ENCODE data around the gene MDFIC2. TPM values are rescaled to one million over a fixed set of nuclear protein-coding genes. Genes with fewer than 3 reads are reported as not detected.

Gene MDFIC2
- total RNA-seq, 2 experiments from 2014 or later, result not detected

DNA sequence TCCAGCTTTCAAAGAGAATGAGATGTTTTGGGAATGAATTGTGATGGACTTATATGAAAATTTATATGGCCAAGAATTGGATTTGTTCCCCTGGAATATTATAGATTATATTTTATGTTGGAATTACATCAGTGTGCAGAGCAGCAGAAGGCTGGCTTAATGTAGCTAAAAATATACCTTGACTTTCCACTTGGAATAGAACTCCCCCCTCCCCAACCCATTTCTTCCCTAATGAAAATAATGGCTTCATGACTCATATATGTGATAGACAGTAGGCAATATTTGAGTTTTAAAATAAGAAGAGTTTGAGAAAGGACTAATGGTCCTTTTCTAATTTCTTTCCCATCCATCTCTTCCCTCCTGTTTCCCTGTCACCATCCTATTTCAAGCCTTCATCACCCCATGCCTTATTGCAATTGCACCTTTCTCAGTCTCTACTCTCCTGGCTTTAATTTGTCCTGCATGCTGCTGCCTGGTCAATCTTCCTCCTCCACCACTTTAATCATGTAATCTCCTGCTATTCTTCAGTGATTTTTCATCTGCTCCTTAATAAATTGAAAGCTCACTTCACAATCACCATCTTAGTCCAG is 122.5 kb downstream of the MDFIC2 start:
- Histone ChIP-seq H4K20me1 (ENCODE audit: insufficient read depth, low read length) (no peaks in the 10 kb centered on the region), H3K79me2 (ENCODE audit: insufficient read depth, low read depth, low read length) (no peaks in the 10 kb centered on the region), H2AFZ (ENCODE audit: low read length) (no peak overlapping the region), H3K4me1 (ENCODE audit: insufficient read depth, low read length, poor library complexity, severe bottlenecking) (no peaks in the 10 kb centered on the region), H3K27ac (ENCODE audit: low read depth, low read length, poor library complexity, severe bottlenecking) (no peak overlapping the region), H3K36me3 (ENCODE audit: insufficient read depth, low read length) (no peaks in the 10 kb centered on the region), H3K4me3 (ENCODE audit: low read depth, low read length, poor library complexity, severe bottlenecking) (no peak overlapping the region), H3K9me3 (ENCODE audit: low read length) (no peaks in the 10 kb centered on the region), H3K9me2 (ENCODE audit: insufficient read depth, low read length) (no peaks in the 10 kb centered on the region), H3K4me2 (ENCODE audit: low read length) (no peak overlapping the region)
- DNase-seq (ENCODE audit: low spot score), result no peak
- no peak for TF ChIP-seq CTCF (conservative IDR thresholded peaks at IDR 0.05; ENCODE audit: low read length)
- TF ChIP-seq EZH2phosphoT487 (IDR thresholded peaks at IDR 0.05; ENCODE audit: borderline replicate concordance, low read depth, low read length), result no peak
- CTCF ChIA-PET (ENCODE audit: unreplicated experiment), result no interaction called here
- intact Hi-C loops (cut with micrococcal nuclease; ENCODE audit: unreplicated experiment), result no loop called here
- POLR2A ChIA-PET, result no interaction called here
- no TSS peak for BruUV-seq (replicated peaks)

GRCh38 chr3:70186221-70186620 is 126.2 kb downstream of the MDFIC2 start:
- H3K4me1 ChIP-seq (ENCODE audit: insufficient read depth, low read length, poor library complexity, severe bottlenecking), result no peaks in the 10 kb centered on the region
- H3K27ac ChIP-seq (ENCODE audit: low read depth, low read length, poor library complexity, severe bottlenecking), result no peak overlapping the region
- no peaks in the 10 kb centered on the region for H3K79me2 ChIP-seq (ENCODE audit: insufficient read depth, low read depth, low read length)
- no peak overlapping the region for H2AFZ ChIP-seq (ENCODE audit: low read length)
- BruUV-seq (replicated peaks), result no TSS peak
- H3K4me3 ChIP-seq (ENCODE audit: low read depth, low read length, poor library complexity, severe bottlenecking), result no peak overlapping the region
- H4K20me1 ChIP-seq (ENCODE audit: insufficient read depth, low read length), result no peaks in the 10 kb centered on the region
- no peaks in the 10 kb centered on the region for H3K36me3 ChIP-seq (ENCODE audit: insufficient read depth, low read length)
- intact Hi-C loops (cut with micrococcal nuclease; ENCODE audit: unreplicated experiment), result no loop called here
- TF ChIP-seq CTCF (conservative IDR thresholded peaks at IDR 0.05; ENCODE audit: low read length) (no peak), EZH2phosphoT487 (IDR thresholded peaks at IDR 0.05; ENCODE audit: borderline replicate concordance, low read depth, low read length) (no peak)
- no peaks in the 10 kb centered on the region for H3K9me2 ChIP-seq (ENCODE audit: insufficient read depth, low read length)
- ChIA-PET CTCF (ENCODE audit: unreplicated experiment) (no interaction called here), POLR2A (interaction anchor here (1.1 kb wide), 1 partner anchor 15 kb away, joined by 9 read pairs; no protein-coding TSS in a partner anchor)
- H3K9me3 ChIP-seq (ENCODE audit: low read length), result no peaks in the 10 kb centered on the region
- DNase-seq (ENCODE audit: low spot score), result no peak
- no peak overlapping the region for H3K4me2 ChIP-seq (ENCODE audit: low read length)

DNA sequence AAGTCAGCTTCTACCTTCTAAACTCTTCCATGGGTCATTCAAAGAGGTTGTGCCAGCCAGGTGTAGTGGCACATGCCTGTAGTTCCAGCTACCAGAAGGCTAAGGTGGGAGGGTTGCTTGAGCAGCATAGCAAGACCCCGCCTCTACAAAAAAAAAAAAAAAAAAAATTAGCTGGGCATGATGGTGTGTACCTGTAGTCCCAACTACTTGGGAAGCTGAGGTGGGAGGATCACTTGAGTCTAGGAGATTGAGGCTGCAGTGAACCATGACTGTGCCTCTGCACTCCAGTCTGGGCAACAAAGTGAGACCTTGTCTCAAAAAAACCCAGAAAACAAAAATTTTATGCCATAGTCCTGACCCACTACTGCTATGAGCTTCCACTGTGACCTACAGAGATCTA is 126.8 kb downstream of the MDFIC2 start:
- Histone ChIP-seq H3K36me3 (ENCODE audit: insufficient read depth, low read length) (no peaks in the 10 kb centered on the region), H4K20me1 (ENCODE audit: insufficient read depth, low read length) (no peaks in the 10 kb centered on the region), H3K27ac (ENCODE audit: low read depth, low read length, poor library complexity, severe bottlenecking) (no peak overlapping the region), H3K79me2 (ENCODE audit: insufficient read depth, low read depth, low read length) (no peaks in the 10 kb centered on the region), H3K4me1 (ENCODE audit: insufficient read depth, low read length, poor library complexity, severe bottlenecking) (no peaks in the 10 kb centered on the region), H3K9me3 (ENCODE audit: low read length) (no peaks in the 10 kb centered on the region), H2AFZ (ENCODE audit: low read length) (no peak overlapping the region), H3K4me2 (ENCODE audit: low read length) (no peak overlapping the region), H3K4me3 (ENCODE audit: low read depth, low read length, poor library complexity, severe bottlenecking) (no peak overlapping the region), H3K9me2 (ENCODE audit: insufficient read depth, low read length) (no peaks in the 10 kb centered on the region)
- POLR2A ChIA-PET, result interaction anchor here (0.6 to 1.1 kb wide), 2 partner anchors 15 to 84 kb away, joined by 3 to 9 read pairs; no protein-coding TSS in a partner anchor
- DNase-seq (ENCODE audit: low spot score), result no peak
- TF ChIP-seq CTCF (conservative IDR thresholded peaks at IDR 0.05; ENCODE audit: low read length) (no peak), EZH2phosphoT487 (IDR thresholded peaks at IDR 0.05; ENCODE audit: borderline replicate concordance, low read depth, low read length) (no peak)
- CTCF ChIA-PET (ENCODE audit: unreplicated experiment), result no interaction called here
- no TSS peak for BruUV-seq (replicated peaks)
- intact Hi-C loops (cut with micrococcal nuclease; ENCODE audit: unreplicated experiment), result no loop called here

Data from OCI-LY7 (cell line).